GM08714 (cell line): ENCODE results near the gene POFUT2.

Experiments
- H3K4me3 ChIP-seq: fragments of 200-500 bp; sonication (Bioruptor generic); 2 replicates; pipeline ENCODE4 v1.5.1; 2014; ENCODE audit warnings: mild to moderate bottlenecking, low read length, inconsistent platforms
- ZNF274 ChIP-seq: IDR thresholded peaks from 2 replicates; pipeline ENCODE4 v1.6.1; 2012; ENCODE audit warnings: mild to moderate bottlenecking, low read depth, low read length

The POFUT2 gene

DNA sequence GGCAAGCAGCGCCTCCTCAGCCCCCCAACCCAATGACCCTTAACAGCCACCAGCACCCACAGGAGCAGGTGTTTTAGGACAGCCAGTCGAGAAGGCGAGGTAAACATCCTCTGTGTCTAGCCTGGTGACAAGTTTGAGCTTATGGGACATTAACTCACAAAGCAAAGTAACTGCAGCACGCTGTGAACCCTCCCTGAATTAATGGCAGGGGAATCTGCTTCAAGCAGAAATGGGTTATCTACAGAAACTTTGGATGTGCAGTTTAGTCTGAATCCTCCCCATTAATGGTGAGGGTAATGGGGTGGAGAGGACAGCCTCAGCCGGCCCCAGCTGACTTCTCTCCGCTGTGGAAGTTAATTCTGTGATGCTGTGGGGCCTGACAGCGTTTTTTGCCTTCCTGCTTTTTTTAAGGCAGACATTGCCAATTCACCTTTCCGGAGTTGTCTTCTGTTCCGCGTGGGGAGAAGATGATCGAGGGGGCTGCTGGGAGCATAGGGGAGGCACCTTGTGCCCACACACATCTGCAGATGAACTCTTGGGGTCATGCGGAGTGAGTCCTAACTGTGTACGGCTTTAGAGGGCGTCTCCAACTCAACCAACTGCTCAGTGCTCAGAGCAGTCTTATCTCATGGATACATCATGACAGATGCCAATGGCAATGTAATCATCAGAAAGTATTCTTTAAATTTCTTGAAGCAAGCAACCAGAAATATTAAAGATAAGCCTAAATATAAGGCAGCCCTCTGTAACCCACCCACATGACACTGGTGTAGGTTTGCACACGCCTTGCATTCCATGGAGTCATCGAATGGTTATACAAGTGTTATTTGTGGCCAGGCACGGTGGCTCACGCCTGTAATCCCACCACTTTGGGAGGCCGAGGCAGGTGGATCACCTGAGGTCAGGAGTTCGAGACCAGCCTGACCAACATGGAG, 41.0 kb downstream of the POFUT2 start:
- H3K4me3 ChIP-seq: no peak overlapping the region
- TF ChIP-seq ZNF274: no peak

- no peak overlapping the region for H3K4me3 ChIP-seq
- TF ChIP-seq ZNF274: no peak
These were observed 42.8 kb downstream of the POFUT2 start for GRCh38 chr21:45244799-45245340.

- no peak overlapping the region for H3K4me3 ChIP-seq
- TF ChIP-seq ZNF274: no peak
These were observed 44.1 kb downstream of the POFUT2 start for GRCh38 chr21:45243603-45244002.

DNA sequence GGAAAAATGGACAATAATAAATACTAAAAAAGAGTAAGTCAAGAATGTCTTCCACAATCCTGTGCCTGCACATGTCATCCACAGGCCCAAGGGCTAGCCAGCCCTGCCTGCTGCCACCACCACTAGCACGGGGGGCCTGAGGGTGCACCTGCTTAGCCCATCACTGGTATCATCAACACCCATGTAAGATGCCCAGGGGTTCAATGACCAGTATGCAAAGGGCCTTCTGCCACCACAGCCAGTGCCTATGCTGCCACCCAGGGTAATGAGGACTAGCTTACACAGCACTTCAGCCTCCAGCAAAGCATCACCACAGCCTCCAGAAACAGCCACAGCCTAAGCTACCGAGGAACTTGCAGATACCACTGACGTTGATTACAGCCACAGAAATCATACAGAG, 46.3 kb downstream of the POFUT2 start:
- no peak for TF ChIP-seq ZNF274
- no peak overlapping the region for H3K4me3 ChIP-seq

GRCh38 chr21:45237401-45237800, 50.3 kb downstream of the POFUT2 start:
- no peak overlapping the region for H3K4me3 ChIP-seq
- no peak for TF ChIP-seq ZNF274

- no peak for TF ChIP-seq ZNF274
- no peak overlapping the region for H3K4me3 ChIP-seq
These were observed 51.2 kb downstream of the POFUT2 start for GRCh38 chr21:45236481-45236880.

- no peak for TF ChIP-seq ZNF274
- H3K4me3 ChIP-seq: no peak overlapping the region
These were observed 52.2 kb downstream of the POFUT2 start for GRCh38 chr21:45235488-45235887.

DNA sequence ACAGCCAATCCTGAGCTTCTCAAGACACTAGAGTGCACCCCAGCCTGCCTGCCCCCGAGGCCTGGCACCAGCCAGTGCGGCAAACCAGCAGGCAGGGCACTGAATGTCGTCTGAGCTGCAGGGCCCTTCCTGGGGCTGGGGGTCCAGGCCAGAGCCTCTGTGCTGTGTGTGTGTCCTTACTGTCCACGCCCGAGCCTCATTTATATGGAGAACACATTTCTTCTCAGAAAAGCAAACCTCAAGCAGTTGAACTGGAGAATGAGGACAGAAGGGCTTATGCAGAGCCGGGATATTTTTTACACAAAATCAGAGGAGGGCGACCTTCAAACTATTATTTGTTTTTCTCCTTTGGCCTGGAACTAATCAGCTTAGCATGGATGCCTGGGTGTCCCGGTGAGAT, 52.7 kb downstream of the POFUT2 start:
- H3K4me3 ChIP-seq: no peak overlapping the region
- no peak for TF ChIP-seq ZNF274

DNA sequence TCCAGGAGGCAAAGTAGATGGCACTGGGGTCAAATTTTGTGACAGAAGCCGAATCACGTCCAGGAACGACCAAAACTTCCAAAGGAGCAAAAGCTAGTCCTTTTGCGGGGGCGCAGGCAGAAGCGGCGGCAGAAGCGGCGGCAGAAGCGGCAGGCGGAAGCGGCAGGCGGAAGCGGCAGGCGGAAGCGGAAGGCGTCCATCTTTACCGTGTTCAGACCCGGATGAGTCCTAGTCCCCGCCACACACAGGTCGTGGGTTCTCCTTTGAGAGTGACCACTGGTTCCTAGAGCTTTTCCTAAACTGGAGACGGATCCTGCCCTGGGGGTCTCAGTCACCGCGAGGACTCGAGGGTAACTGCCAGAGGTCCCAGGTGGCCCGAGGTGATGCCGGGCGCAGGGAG, 53.6 kb downstream of the POFUT2 start:
- no peak for TF ChIP-seq ZNF274

DNA sequence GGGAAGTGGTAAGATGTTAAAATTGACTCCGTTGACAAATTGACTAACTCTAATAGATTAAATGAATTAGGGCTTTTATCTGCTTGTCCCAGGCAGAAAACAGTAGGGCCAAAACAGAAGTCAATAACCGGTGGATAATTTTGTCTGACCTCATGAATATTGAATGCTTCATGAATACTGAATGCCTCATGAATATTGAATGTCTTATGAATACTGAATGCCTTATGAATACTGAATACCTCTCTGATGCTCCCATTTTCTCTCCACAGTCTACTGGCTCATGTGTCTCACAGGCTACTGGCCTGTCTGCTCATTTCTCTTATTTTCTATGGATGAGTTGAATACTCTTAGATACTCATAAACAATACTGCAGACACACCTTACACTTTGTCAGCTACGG, 56.0 kb downstream of the POFUT2 start:
- no peak for TF ChIP-seq ZNF274
- H3K4me3 ChIP-seq: no peak overlapping the region

More for the DNA sequence above, 53.6 kb downstream of the POFUT2 start:
- H3K4me3 ChIP-seq: no peak overlapping the region

DNA sequence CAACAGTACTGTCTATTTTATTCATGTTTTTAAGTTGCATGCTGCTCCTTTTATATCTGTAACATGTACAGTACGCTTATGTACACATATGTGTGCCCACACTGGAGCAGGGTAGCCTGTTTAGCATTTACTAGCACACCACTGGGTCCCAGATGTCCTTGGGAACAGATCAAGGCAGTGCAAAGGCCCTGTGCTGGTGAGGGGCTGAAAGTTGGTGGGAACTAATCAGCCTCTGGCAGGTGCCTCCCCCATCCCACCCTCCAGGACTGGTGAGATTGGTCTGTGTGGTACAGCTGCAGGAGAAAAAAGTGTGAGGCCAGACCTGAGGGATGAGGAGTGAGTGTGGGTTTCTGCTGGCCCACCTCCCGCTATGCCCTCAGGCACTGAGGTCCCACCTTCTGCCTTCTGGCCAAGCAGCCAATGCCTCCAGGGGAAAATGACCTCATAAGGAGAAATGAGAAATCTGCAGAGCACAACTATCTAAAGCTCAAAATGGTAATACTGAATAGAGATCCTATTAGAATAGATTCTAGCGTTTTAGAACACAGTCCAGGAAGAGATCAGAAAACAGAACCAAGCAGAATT, 58.9 kb downstream of the POFUT2 start:
- no peak for TF ChIP-seq ZNF274

GRCh38 chr21:45228171-45228641, 59.5 kb downstream of the POFUT2 start:
- H3K4me3 ChIP-seq: no peak overlapping the region
- no peak for TF ChIP-seq ZNF274

More for the DNA sequence above, 58.9 kb downstream of the POFUT2 start:
- H3K4me3 ChIP-seq: no peak overlapping the region

DNA sequence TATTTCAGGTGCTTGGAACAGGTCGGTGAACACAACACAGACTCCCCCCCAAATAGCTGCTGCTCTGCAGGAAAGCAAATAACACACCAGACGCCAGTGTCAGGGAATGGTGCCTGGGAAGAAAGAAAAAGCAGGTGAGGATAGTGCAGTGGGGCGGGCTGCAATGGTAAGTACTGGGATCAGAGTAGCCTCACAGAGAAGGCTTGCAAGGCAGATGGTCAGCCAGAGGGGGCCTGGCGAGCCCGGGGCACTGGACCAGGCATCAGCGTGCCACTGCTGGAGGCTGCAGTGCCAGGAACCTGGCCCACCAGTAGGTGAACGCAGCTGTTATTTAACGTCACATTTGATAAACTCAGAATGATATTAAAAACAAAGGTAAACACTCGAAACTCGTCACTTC, 60.0 kb downstream of the POFUT2 start:
- no peak overlapping the region for H3K4me3 ChIP-seq
- TF ChIP-seq ZNF274: no peak

- no peak for TF ChIP-seq ZNF274
- H3K4me3 ChIP-seq: no peak overlapping the region
These were observed 61.0 kb downstream of the POFUT2 start for GRCh38 chr21:45226540-45227326.

DNA sequence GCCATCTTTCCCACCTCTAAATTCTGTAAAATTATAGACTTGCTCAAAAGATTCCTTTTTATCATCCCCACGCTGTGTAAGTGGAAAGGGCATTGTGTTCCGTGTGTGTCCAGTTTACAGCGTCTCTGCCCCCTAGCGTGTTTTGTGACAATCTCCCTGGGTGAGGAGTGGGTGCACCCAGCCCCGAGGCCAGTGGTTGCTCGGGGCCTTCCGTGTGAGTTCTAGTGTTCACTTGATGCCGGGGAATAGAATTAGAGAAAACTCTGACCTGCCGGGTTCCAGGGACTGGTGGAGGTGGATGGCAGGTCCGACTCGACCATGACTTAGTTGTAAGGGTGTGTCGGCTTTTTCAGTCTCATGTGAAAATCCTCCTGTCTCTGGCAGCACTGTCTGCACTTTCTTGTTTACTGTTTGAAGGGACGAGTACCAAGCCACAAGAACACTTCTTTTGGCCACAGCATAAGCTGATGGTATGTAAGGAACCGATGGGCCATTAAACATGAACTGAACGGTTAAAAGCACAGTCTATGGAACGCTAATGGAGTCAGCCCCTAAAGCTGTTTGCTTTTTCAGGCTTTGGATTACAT, 61.9 kb downstream of the POFUT2 start:
- TF ChIP-seq ZNF274: no peak
- H3K4me3 ChIP-seq: no peak overlapping the region
